SK-MEL-5 (cell line): ENCODE results near the gene FGF3. TPM values are rescaled to one million over a fixed set of nuclear protein-coding genes. Genes with fewer than 3 reads are reported as not detected.

Source experiments
- DNase-seq: peaks from one replicate; pipeline ENCODE4 v3.0.0-alpha.2; 2016; ENCODE audit warnings: low read depth, low spot score
- in situ Hi-C: cut with HindIII; loops from 2 replicates; pipeline ENCODE4 v1.10.0; 2016; ENCODE audit warnings: low sequenced_read_pairs, high pct_unique_total_duplicates, low pct_unique_long_range_greater_than_20kb
- polyA plus RNA-seq, 2 experiments: library from polyadenylated mRNA; depleted of rRNA; stranded (reverse); fragments of >200 nt; gene quantifications; 2 replicates each; pipeline ENCODE4 v1.2.3, GENCODE V29; 2015
- total RNA-seq: library from RNA; depleted of rRNA; stranded (reverse); fragments of >200 nt; shearing (Covaris generic); gene quantifications from 2 replicates; pipeline ENCODE4 v1.2.3, GENCODE V29; 2014; rRNA removed

Gene FGF3
- total RNA-seq = not detected in 2 replicates
- not detected in 2 replicates for polyA plus RNA-seq (2015; cell fraction: cytosol; rRNA removed)
- not detected in 2 replicates for polyA plus RNA-seq (2015; cell fraction: nucleus; rRNA removed)

DNA sequence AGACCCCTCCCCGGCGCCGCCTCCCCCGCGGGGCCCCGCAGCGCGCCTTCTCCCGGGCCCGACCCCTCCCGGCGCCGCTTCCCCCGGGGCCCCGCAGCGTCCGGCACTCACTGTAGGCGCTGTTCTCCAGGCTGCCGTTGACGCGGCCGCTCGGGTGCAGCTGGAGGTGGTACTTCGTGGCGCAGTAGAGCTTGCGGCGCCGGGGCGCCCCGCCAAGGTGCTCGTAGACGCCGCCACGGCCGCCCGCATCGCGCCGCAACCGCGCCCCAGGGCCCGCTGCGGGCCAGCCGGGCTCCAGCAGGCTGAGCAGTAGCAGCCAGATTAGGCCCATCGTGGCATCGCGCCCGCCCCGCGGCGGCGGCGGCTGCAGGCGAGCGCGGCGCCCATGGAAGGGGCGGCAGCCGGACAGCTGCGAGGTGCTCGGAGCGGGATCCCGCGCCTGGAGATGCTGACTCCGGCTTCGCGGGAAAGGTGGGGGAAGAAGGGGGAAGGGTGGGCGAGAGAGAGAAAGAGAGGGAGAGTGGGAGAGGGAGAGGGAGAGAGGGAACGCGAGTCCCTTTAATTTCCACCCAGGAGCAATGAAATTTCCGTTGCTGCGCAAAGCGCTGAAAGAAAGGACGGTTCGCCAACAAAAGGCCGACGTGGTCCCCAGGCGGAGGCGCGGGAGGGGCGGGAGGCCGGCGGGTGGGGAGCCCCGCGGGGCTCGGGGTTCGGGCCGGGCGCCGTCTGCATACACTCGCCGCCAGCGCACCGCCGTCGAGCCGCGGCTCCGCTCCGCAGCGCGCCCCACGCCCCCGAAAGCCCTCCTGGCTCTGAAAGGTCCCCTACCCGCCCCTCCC is at the start of gene FGF3:
Gene FGF3, minus strand, starts transcription at position 814 of the 839 bp plus-strand sequence. Its CDS starts 483 bp downstream, at position 331.
- DNase-seq = no peak
- in situ Hi-C loops = no loop called here

GRCh38 chr11:69868871-69869270 is 49.7 kb upstream of the FGF3 start:
- in situ Hi-C loops = no loop called here
- no peak for DNase-seq

- in situ Hi-C loops = no loop called here
- no peak for DNase-seq
These were observed 49.0 kb upstream of the FGF3 start for GRCh38 chr11:69868006-69868810.

DNA sequence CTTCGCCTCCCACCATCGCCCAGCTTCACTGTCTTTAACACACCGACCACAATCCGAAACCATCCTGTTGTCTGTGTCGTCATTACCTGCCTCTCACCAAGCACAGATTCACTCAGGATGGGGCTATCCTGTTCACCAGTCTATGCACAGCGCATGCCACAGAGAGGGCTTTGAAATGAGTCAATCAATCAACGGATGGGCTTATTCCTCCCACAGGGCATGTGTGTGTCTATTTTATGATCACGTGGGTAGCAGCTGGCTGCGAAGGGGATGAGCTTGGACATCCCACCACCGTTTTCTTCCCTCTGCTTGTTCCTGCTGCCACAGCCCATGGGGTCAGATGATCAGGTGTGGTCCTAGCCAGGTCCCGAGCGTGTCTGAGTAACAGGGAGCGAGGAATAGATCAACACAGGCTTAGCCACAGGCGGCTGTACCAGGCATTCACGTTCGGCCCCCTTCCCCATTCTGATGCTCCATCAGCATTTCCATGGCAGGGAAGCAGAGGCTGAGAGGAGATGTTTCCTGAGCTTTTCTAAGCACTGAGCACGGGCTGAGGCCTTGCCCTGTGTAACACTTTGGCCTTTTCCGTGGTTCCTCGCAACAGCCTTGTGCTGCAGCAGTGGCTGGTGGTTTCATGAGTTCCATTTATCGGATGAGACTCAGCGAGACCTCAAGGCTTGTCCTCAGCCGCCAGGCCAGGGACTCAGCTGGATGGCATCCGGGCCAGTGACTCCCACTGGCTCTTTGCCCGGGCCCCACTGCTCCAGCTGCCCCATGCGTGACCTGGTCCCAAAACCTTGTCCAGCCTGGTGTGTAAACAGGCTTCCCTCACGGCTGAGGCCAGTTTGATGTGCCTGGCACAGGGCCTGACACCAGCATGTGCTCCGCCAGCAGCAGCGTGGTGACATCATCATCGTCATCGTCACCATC is 48.1 kb upstream of the FGF3 start:
- DNase-seq = peak; percentile 59
- in situ Hi-C loops = no loop called here

DNA sequence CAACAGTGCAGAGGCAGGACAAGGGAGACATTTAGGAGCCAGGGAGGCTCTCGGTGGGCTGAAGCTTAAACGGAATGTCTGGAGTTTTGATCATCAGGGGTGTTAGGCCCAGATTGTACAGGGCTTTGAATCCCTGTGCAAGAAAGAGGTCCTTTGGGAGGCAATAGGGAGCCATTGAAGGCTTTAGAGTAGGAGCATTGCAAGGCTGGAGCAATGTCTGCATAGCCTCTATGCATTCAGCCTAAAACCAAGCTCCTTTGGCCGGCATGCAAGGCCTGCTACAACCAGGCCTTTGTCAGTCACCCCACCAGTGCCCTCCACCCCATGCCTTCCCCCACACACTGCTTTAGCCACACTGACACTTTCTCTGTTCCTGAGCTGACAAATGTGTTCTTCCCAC is 47.4 kb upstream of the FGF3 start:
- in situ Hi-C loops = no loop called here
- DNase-seq = no peak

- in situ Hi-C loops = no loop called here
- no peak for DNase-seq
These were observed 46.5 kb upstream of the FGF3 start for GRCh38 chr11:69865707-69866106.

GRCh38 chr11:69864686-69865661 is 45.8 kb upstream of the FGF3 start:
- in situ Hi-C loops = no loop called here
- DNase-seq = no peak

- in situ Hi-C loops = no loop called here
- DNase-seq = no peak
These were observed 44.5 kb upstream of the FGF3 start for GRCh38 chr11:69863544-69864200.

GRCh38 chr11:69862797-69863543 is 43.8 kb upstream of the FGF3 start:
- DNase-seq = no peak
- in situ Hi-C loops = no loop called here

- DNase-seq = no peak
- in situ Hi-C loops = no loop called here
These were observed 43.1 kb upstream of the FGF3 start for GRCh38 chr11:69862331-69862771.

- DNase-seq = no peak
- in situ Hi-C loops = no loop called here
These were observed 42.7 kb upstream of the FGF3 start for GRCh38 chr11:69861901-69862300.

- in situ Hi-C loops = no loop called here
- DNase-seq = no peak
These were observed 41.7 kb upstream of the FGF3 start for GRCh38 chr11:69860796-69861445.

DNA sequence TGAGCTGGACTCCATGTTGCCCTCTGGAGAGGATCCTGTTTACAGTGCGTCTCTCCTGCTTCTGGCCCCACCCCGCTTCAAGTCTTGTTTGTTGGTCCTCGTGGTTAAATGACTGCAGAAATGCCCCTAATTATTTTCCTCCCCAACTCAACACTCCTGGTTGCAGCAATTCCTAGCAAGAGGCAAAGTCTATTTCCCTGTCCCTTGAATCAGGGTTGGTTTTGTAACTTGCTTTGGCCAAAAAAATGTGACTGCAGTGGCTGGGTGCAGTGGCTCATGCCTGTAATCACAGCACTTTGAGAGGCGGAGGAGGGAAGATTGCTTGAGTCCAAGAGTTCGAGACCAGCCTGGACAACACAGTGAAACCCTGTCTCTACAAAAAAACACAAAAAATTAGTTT is 41.0 kb upstream of the FGF3 start:
- no peak for DNase-seq
- in situ Hi-C loops = no loop called here

DNA sequence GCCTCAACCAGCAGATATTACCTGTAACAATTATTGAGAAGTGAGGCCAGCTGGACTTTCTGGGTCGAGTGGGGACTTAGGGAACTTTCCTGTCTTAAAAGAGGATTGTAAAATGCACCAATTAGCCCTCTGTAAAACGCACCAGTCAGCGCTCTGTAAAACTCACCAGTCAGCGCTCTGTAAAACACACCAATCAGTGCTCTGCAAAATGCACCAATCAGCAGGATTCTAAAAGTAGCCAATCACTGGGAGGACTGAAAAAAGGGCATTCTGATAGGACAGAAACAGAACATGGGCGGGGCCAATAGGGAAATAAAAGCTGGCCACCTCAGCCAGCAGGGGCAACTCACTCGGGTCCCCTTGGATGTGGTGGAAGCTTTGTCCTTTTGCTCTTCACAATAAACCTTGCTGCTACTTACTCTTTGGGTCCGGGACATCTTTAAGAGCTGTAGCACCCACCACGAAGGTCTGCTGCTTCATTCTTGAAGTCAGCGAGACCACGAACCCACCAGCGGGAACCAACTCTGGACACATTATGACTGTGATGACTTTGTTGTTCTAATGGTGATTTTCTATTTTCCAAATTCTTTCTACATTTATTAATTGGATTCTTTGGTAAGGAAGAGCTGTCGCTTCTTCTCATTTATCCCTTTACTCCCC is 40.2 kb upstream of the FGF3 start:
- peak; percentile 72 for DNase-seq
- in situ Hi-C loops = no loop called here
